ENCODE results near the gene AAMP.
A peak's percentile ranks its signal among the peaks of the same experiment; 100 is the strongest.

AAMP gene

DNA sequence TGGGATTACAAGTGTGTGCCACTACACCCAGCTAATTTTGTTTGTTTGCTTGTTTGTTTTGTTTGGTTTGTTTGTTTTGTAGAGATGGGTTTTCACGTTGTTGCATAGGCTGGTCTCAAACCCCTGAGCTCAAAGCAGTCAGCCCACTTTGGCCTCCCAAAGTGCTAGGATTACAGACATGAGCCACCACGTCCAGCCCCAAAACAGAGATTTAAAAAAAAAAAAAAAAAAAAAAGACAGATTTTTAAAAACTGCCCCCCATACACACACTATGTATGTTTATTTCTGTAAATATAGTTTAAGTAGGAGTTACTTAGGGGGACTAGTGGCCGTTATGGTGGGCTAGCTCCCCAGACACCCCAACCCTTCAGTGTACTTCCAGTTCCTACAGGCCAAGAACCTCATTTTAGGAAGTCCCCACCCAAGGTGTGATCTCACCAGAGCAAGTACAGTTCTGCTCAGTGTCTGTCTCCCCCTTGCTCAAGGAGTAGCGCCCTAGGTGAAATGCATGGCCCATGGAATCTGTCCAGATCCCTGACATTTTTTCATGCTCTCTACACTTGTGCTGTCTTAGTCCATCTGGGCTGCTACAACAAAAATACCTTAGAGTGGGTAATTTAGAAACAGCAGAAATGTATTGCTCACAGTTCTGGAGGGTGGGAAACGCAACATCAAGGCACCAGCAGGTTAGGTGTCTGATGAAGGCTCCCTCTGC lies 23.9 kb upstream of the AAMP start:
- no peak for DNase-seq (ENCODE audit: low spot score)

DNA sequence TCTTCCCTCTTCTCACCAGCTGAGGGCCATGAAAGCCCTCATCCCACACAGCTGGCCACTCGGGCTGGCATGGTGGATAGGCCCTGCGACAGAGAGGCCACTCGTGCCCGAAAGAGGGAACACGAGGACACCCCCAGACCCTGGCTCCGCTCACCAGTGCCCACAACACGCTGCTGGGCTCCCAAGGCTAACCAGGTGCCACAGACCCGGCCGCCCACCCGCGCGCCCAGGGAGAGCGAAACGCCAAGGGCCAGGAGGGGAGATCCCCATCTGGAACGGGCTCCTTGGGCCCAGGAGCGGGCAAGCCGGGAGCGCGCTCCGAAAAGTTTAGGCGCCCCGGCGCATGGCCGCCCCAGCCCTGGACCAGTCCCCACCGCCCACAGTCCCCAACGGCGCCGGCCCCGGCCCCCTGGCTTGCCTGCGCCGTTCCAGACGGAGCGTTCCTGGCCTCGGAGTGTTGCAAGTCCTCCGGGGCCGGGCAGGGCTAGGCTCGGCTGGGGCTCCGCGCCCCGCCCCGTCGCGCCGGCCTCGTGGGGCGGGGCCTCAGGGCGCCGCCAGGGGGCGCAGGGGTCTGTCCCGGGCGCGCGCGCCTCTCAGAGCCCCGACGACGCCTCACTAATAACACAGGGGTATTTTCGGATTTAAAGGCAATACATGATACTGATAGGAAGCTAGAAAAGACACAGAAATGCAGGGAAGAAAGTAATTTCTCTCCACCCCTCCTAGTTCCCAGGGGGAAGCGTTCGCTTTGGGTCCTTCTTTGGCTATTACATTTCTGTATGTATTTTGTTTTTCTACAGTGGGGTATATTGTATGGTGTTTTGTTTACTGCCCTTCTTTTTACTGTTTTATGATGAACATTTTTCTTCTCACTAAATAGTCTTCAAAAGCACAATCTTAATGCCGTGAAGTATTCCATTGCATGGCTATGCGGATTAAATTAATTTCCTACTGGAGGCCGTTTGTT lies 22.4 kb upstream of the AAMP start, which contains the start of gene TMBIM1:
TSS of gene TMBIM1 (minus strand) at position 456 of the 967 bp plus-strand sequence. CDS start 10,362 bp downstream, outside the sequence.
- DNase-seq (ENCODE audit: low spot score), result peak; percentile 80

GRCh38 chr2:218291318-218292047 lies 21.5 kb upstream of the AAMP start:
- DNase-seq (ENCODE audit: low spot score), result no peak

DNA sequence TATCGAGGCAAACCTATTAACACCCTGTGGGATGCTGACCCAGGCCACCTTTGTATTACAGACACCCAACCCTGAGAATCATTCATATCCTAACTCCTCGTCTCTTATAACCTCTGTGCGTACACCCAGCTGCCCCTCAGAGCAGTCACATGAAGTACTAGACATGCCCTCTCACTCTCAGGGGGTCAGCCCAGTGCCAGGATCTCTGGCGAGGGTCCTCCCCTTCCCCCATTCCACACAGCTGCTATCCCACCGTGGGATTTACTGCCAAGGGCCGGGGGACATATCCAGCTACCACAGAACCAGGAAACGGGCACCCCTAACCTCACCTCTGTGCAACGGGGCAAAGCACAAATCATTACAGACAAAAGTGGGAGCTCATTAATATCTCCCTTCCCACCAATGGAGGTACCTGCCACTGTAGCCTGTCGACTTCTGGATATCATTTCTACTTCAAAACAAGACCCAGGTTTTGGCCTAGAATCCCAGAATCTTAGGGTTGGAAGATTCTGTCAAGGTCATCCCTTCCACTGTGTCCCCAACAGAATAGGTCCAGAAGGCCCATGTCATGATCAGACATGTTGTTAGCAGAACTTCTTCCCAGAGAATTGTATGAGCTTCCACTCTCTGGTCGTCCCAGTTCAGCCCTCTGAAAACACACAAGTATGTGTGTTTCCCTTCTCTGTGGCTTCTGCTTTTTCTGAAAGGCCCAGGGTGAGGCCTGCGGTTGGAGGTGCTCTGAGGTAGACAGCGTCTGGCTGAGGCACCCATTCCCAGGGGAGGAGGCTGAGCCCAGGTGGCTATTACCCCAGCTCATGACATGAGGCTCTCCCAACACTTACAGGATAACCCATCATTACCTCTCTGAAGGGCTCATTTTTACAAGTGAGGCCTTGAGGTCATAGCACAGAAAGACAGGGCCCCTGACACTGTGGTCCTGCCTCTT lies 20.7 kb upstream of the AAMP start:
- DNase-seq (ENCODE audit: low spot score), result no peak

DNA sequence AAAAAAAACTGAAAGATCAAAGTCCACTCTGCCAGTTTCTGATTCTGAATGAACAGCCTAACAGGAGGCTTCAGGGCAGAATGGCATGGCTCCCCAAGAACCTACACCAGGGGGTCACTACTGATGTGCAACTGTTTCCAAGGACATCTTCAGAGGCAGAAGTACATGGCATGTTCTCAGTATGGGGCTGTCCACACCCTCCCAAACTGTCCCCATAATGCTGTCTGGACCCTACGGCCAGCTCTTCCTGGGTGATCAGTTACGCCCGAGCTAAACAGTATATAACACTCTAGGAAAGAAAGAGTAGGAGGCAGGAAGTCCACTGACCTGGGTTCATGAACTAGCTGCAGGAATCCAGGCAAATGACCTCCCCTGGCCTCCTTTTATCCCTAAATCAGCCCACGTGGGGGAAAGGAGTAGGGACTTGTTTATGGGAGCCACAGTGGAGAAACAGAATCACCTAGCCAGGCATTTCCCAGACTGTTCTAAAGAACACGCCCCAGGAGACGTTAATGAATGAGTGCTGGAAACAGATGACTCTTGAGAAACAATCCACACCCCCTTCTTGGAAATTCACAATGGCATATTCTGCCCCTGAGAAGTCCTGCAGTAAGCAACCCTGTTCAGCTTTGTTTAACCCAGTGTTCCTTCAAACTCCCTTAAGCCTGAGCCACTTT lies 19.8 kb upstream of the AAMP start:
- DNase-seq (ENCODE audit: low spot score), result no peak

DNA sequence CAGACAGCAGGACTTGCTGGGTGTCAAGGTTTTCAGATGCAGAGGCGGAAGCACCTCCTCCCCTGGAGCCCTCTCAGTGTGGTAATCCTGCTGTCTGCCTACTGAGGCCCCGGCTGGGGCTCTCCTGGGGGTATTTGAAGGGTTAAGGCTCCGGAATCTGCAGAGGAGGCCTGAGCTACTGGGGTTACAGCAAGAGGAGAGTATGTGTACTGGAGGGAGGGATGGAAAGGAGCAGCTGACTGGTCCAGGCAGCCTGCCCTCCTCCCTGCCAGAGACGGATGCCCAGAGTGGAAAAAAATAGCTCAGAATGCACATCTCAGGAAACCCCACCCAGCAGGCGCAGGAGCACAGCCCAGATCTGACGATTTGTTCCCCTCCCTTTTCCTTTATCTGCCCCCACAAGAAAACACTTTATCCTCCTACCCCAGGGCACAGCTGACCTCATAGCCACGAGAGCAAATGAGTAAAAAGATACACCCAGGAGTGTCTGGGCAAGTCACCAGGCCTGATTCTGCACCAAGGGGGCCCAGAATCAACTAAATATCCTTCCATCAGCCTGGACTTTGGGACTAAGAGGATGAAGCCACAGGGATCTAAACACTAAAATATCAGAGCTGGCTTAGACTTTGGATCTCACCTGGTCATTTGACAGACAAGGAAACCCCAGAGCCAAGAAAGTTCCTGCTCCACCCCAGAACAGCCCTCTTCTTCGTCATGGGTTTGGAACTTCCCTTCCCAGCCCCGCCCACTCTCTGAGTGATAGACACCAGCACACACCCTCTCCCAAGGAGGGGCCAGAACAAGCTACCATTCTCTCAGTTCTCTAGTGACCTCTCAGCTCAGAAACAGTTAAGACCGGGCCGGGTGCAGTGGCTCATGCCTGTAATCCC lies 16.9 kb upstream of the AAMP start:
- peak; percentile 92 for DNase-seq (ENCODE audit: low spot score)

DNA sequence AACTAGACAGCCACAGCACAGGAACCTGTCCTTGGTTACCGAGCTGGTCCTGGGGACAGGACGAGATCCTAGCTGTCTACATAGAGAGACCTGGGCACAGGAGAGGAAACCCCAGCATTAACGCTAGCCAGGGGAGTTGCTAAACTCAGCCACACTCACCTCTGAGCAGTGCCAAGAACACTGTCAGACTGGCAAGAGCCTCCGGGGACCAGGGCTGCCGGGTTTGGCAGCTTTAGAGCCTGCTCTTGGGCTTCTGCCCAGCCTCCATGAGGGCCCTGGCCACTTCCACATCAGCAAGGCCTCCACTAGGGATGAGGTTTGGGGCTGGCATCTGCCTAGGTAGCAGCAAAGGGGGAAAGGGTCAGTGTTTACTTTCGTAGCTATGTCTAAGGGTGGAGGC lies 15.7 kb upstream of the AAMP start:
- DNase-seq (ENCODE audit: low spot score), result peak; percentile 67

GRCh38 chr2:218284106-218284811 lies 14.3 kb upstream of the AAMP start:
- DNase-seq (ENCODE audit: low spot score), result no peak

GRCh38 chr2:218282173-218282991 lies 12.4 kb upstream of the AAMP start:
- DNase-seq (ENCODE audit: low spot score), result peak; percentile 69

DNA sequence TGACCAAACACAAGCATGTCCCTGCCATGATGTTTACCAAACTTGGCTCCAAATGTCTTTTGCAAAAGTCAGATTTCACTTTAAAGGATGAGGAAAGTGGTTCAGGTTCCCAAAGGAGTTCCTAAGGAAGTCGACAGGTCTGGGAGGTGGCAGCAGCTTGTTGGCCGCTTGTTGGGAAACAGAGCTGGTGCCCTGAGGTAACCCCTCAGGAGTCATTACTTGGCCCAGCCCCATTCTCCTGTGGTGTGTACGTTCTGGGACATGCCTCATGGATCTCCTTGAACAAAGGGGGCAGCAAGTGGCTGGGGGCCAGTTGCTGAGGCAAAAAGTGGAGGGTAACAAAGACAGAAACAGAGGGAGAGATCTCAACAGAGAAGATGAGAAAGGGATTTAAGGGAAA lies 11.5 kb upstream of the AAMP start:
- no peak for DNase-seq (ENCODE audit: low spot score)

DNA sequence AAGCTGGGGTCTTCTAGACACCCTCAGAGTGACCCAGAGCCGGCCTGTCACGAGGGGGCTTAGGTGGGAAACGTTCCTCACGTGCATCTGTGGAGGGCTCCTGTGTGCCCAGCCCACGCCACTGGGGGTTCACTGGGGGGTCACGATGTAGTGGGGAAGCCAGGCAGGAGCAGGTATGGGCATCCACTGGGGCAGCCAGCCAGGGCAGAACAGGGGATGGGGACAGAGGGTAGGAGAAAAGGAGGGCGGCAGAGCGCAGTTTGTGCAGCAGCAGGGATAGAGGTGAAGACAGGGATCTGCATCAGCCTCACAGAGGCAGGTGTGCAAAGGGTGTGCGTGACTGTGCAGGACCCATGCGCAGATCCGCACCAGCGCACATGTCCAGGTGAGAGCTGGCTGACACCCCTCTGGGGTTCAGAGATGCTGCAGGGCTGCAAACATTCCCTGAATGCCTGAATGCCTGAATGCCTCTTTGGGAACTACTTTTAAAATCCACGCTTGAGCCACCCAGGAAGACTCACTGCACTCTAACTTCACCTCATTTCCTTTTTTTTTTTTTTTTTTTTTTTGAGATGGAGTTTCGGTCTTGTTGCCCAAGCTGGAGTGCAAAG lies 10.4 kb upstream of the AAMP start:
- DNase-seq (ENCODE audit: low spot score), result no peak

DNA sequence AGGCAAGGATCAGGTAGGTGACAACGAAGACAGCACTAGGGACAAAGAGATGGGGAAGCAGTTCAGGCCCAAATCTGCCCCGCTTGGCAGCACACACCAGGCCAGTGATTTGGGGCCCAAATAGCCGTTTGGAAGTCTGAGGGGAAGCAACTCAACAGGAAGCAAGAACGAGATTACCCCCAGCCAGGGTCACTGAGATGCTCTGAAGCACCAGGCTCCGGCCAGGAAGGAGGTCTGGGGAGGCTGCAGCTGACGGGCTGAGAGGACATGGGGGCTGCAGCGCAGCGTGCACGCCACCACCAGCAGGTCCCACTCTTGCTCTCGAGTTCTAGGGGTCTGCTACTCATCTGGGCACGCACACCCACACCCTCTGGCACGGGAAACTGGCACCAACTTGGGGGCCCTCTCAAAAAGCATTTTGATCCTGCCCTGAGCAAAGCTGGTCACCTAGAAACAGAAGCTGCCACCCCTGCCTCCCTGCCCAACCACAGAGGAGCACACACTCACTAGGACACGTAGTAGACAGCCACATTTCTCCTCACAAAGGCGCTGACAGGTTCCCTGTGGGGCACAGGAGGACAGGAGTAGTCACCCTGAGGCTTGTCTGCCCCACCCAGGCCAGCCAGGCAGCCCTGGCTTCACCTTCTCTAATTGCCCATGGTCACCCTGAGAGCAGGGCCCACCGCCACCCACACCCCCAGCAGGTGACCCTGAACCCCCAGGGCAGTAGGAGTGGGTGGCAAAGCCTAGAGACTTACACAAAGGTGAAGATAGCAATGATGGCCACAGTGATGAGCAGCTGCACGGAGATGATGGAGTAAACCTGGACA lies 8.8 kb upstream of the AAMP start:
- no peak for DNase-seq (ENCODE audit: low spot score)

DNA sequence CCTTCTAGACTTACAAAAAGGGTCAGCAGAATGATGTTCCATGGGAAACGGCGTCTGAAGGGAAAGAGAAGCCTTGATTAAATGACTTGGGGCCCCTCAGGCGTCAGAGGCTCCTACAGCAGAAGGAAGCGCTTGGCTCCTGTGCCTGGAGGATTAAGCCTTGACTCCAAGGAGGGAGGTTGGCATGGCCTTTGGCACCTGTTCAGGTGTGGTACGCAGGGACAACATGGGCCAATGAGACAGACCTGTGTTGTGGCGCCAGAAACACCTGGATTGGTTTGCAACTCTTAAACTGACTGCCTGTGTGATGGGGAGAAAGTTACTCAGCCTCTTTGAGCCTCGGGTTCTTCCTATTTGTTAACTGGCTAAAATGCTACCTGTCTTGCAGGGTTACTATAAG lies 8.0 kb upstream of the AAMP start:
- no peak for DNase-seq (ENCODE audit: low spot score)

DNA sequence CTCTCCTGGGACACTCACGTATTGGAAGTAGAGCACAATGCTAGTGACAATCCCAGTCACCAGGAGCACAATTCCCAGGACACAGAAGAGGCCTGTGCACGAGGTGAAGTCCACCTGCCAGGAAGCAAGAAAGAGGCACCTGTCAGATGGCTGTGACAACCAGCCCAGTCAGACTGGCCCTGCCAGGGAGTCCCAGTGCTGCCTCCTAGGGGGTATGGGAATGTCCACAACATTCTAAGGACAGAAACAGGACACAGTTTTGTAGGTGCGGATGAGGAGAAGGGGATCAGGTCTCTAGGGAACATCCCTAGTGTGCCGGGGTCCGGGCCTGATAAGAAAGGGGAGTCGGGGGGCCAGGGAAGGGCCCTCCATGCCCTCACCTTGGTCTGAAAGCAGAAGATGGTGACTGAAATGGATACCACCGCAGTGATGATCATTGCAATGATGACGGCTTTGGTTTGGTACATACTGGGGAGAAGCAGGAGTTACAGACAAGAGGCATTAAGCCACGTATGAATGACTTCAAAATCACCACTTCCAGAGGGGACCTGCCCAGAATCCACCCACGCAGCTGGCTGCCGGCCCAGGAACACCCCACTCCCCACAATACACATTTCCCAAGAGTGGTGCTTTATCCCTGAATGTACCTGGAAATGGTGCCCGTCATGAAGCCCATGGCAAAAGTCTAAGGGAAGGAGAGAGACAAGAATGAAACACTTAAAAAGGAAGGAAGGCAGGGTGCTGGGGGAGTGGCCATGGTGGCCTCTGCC lies 7.2 kb upstream of the AAMP start:
- no peak for DNase-seq (ENCODE audit: low spot score)

DNA sequence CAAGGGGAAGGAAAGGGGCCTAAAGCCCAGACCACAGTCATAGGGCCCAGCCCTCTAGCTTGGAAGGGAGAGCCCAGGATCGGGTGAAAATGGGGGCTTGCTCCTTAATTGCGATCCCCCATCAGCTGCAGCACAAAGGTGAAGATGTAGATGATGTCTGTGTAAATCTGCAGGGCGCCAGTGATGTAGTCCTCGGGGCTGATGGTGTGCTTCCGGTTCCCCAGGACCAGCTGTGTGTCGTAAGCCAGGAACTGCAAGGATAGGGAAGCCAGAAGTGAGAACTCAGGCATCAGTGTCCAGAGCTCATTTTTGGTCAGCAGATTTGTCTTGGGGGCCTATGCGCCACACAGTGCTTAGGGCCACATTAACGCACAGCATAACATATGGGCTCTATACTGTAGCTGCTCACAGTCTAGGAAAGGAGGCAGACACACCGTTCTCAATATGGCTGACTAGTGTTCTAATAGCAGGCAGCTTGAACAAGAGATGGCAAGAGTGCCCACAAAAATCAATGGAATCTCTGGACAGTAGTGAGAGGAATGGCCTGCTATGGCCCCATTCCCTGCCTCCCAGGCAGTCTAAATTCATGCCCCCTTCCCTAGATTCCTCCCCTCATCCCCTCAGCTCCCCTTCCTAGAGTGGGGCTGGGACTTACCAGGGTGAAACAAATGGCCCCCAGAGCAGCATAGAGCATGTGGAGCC lies 5.6 kb upstream of the AAMP start:
- no peak for DNase-seq (ENCODE audit: low spot score)
